ENCODE measurements around the gene NDEL1. TPM values are rescaled to one million over a fixed set of nuclear protein-coding genes. Genes with fewer than 3 reads are reported as not detected.

The NDEL1 gene
- total and polyA plus RNA-seq, 2 donors (not counting 3 experiments of a cell fraction or from before 2014, with no cell fraction given), result 60.0 to 87.4 TPM

GRCh38 chr17:8464941-8465340 is 29.3 kb downstream of the NDEL1 start:
- BruUV-seq (replicated peaks), result no TSS peak
- Histone ChIP-seq H3K9me3 (replicated peaks; ENCODE audit: control insufficient read depth, insufficient read depth, low read length) (no peaks in the 10 kb centered on the region), H3K4me2 (ENCODE audit: insufficient read depth, low read length) (no peak overlapping the region), H3K9ac (replicated peaks; ENCODE audit: extremely low read depth, insufficient read depth, low read length) (no peak overlapping the region), H2AFZ (ENCODE audit: low read depth, low read length) (no peak overlapping the region), H3K27me3 (ENCODE audit: control insufficient read depth in 2 of 2, insufficient read depth in 2 of 2, low read length in 2 of 2) (no peaks in the 10 kb centered on the region), H3K4me1 (ENCODE audit: control insufficient read depth, extremely low read depth, insufficient read depth, low read length) (no peaks in the 10 kb centered on the region), H3K27ac (ENCODE audit: insufficient read depth, low read depth, low read length) (no peak overlapping the region), H3K79me2 (ENCODE audit: control insufficient read depth, insufficient read depth, low read length) (peaks cover 39% of the 10 kb centered on the region), H4K20me1 (replicated peaks; ENCODE audit: control insufficient read depth, extremely low read depth, insufficient read depth, low read length) (no peaks in the 10 kb centered on the region), H3K36me3 (ENCODE audit: control insufficient read depth in 2 of 2, extremely low read depth in 1 of 2, insufficient read depth in 2 of 2, low read length in 2 of 2) (peaks cover 15 to 35% of the 10 kb centered on the region in 2 experiments), H3K4me3 (replicated peaks in 1 of 3; ENCODE audit: insufficient read depth in 1 of 3, low read depth in 1 of 3, low read length in 3 of 3) (no peak overlapping the region), H3K9me1 (replicated peaks; ENCODE audit: control insufficient read depth, extremely low read depth, insufficient read depth, low read length) (no peaks in the 10 kb centered on the region)
- DNase-seq (ENCODE audit: low read depth, low spot score) (no peak), FAIRE-seq (no peak)
- intact Hi-C loops (cut with micrococcal nuclease) (no loop called here), dilution Hi-C loops (cut with MboI; ENCODE audit: extremely low pct_ligation_motif_present, low sequenced_read_pairs) (no loop called here)
- ChIA-PET CTCF (no interaction called here), POLR2A (no interaction called here)
- TF ChIP-seq MYC (IDR thresholded peaks at IDR 0.05; ENCODE audit: low read depth, low read length) (no peak), JUN (IDR thresholded peaks at IDR 0.05; ENCODE audit: borderline replicate concordance, insufficient read depth, insufficient read length, low read depth) (no peak), POLR2A (IDR thresholded peaks at IDR 0.05; ENCODE audit: low read depth, low read length) (no peak), FOS (IDR thresholded peaks at IDR 0.05; ENCODE audit: borderline replicate concordance, insufficient read depth, low read length) (no peak), EZH2 (IDR thresholded peaks at IDR 0.05; ENCODE audit: borderline replicate concordance, low read depth, low read length, severe bottlenecking) (no peak), POLR2AphosphoS5 (IDR thresholded peaks at IDR 0.05; ENCODE audit: insufficient read depth, low read depth, low read length) (no peak), GATA2 (IDR thresholded peaks at IDR 0.05; ENCODE audit: insufficient read depth, insufficient read length, low read depth, low read length) (no peak), CTCF (IDR thresholded peaks at IDR 0.05; ENCODE audit: extremely low read depth in 1 of 2, insufficient read depth in 1 of 2, low read depth in 1 of 2, low read length in 2 of 2) (no peak)
- TF ChIP-seq, protein P1, sequence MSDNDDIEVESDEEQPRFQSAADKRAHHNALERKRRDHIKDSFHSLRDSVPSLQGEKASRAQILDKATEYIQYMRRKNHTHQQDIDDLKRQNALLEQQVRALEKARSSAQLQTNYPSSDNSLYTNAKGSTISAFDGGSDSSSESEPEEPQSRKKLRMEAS (IDR thresholded peaks at IDR 0.05; ENCODE audit: insufficient read depth, insufficient read length), result no peak
